Fibroblast of pulmonary artery (primary cell): Measurements from ENCODE around the gene NDUFS1.
A peak's percentile ranks its signal among the peaks of the same experiment; 100 is the strongest.
"Not testable (repeated sequence)": the region's sequence is repeated elsewhere in the genome, so short reads cannot be mapped to it uniquely, and the experiment has no call there.

Experiments used
- DNase-seq: peaks from one replicate; pipeline ENCODE4 v3.0.0-alpha.2; 2010; ENCODE audit warnings: low read depth
- H3K4me3 ChIP-seq: replicated peaks from 2 replicates; pipeline ENCODE4 v1.5.1; 2011; ENCODE audit warnings: low read depth, mild to moderate bottlenecking, control low read depth, low read length, moderate library complexity
- CTCF ChIP-seq: IDR thresholded peaks from 2 replicates; pipeline ENCODE4 v1.5.1; 2011; ENCODE audit warnings: mild to moderate bottlenecking, control low read depth, low read length, inconsistent platforms; ENCODE audit errors: missing control alignments

The NDUFS1 gene

GRCh38 chr2:206160125-206160806, 1.0 kb upstream of the NDUFS1 start:
- no peak for DNase-seq

GRCh38 chr2:206158563-206159345, 490 bp downstream of the NDUFS1 start:
- peak overlapping the region; percentile 98 for H3K4me3 ChIP-seq
- DNase-seq: peak; percentile 30
- no peak for TF ChIP-seq CTCF

More at GRCh38 chr2:206160125-206160806, 1.0 kb upstream of the NDUFS1 start:
- TF ChIP-seq CTCF: no peak
- H3K4me3 ChIP-seq: peak overlapping the region; percentile 98

GRCh38 chr2:206157014-206157413, 2.2 kb downstream of the NDUFS1 start:
- not testable (repeated sequence) for H3K4me3 ChIP-seq, DNase-seq

DNA sequence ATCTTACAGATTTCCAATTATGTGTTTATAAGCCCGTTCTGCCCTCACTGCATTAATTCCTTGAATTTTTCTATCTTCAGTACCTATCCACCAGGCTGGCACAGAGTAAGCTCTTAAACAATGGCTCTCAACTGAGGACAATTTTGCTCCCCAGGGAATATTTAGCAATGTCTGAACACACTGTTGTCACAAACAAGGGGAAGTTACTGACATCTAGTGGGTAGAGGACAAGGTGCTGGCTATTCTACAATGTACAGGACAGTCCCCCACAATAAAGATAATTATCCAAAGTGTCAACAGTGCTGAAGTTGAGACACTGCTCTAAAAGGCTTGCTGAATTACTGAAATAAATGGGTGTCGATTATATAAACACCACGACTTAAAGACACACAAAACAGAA, 5.0 kb downstream of the NDUFS1 start:
- H3K4me3 ChIP-seq: no peak overlapping the region
- DNase-seq: peak; percentile 45
- TF ChIP-seq CTCF: no peak

- no peak for TF ChIP-seq CTCF
- H3K4me3 ChIP-seq: no peak overlapping the region
- no peak for DNase-seq
Observed at GRCh38 chr2:206150631-206151030, 8.6 kb downstream of the NDUFS1 start.

GRCh38 chr2:206150168-206150567, 9.1 kb downstream of the NDUFS1 start:
- TF ChIP-seq CTCF: no peak
- no peak for DNase-seq
- H3K4me3 ChIP-seq: no peak overlapping the region

DNA sequence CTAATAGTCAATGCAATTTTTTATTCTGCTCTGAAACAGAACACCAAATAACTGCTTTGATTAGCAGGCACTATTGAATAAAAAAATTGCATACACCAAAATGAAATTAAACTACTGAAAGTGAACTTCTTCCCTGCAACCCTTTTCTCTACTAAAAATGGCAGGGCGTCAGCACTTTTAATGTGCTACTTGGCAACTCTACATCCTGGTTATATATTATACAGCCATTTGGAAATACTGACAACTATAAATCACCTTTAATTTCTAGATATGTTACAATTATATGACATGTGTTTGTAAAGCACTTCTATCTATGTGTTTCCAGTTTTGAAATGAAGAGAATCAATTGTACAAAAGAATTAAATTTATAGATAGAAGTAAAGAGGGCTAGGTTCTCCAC, 9.9 kb downstream of the NDUFS1 start:
- DNase-seq: no peak
- no peak for TF ChIP-seq CTCF

More for the DNA sequence above, 9.9 kb downstream of the NDUFS1 start:
- no peak overlapping the region for H3K4me3 ChIP-seq
